ENCODE results near the gene ENAH.
"Not testable (repeated sequence)": the region's sequence is repeated elsewhere in the genome, so short reads cannot be mapped to it uniquely, and the experiment has no call there.

ENAH gene

DNA sequence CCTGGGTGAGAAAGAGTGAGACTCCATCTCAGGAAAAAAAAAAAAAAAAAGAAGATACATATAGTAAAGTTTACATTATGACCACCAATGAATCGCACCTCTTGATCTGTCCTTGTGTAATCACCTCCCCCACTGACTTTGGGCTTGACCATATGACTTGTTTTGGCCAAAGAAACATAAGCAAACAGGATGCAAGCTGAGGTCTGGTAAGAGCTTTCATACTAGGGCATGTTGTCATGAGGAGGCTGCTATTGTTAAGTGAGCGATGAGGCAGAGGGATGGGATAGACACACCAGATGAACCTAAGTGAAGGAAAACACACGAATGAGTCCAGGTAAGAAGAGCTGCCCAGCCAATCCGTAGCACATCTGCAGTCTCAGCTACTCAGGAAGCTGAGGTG lies 10.7 kb downstream of the ENAH start:
- no peak for DNase-seq

DNA sequence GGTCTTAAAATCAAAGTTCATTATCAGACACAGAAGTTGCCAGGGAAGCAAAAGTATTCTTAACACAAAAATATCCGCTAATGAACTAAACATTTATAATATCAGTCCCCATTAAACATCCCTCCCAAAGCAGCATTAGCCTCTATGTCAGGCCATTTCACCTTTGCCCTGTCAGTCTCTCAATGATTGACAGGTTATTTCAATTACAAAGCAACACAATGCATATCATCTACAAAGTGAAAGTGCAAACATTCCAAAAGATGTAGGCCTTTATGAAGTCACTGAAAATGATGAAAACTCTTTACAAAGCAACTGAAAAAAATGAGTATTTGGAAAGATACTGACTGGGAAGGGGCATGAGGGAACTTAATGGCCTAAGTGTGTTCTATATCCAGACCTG lies 14.1 kb downstream of the ENAH start:
- no peak for DNase-seq

DNA sequence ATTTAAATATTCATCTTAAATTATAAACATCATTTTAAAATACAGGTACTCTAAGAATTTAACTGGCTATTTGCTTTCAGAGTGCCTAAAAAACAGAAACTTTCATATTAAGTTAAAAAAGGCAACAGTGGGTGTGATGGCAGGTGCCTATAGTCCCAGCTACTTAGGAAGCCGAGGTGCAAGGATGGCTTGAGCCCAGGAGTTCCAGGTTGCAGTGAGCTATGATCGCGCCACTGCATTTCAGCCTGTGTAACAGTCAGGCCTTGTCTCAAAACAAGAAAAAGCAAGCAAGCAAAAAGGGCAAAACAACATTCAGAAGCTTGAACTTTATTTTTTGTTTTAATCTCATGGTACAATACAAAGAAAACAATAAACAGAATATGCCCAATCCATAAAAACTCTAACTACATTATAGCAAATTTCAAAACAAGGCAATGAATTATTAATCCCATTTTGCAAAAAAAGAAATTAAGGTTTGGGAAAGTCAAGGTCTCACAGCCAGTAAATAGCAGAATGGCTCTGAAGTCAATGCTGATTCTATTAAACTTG lies 15.2 kb downstream of the ENAH start:
- DNase-seq: no peak

DNA sequence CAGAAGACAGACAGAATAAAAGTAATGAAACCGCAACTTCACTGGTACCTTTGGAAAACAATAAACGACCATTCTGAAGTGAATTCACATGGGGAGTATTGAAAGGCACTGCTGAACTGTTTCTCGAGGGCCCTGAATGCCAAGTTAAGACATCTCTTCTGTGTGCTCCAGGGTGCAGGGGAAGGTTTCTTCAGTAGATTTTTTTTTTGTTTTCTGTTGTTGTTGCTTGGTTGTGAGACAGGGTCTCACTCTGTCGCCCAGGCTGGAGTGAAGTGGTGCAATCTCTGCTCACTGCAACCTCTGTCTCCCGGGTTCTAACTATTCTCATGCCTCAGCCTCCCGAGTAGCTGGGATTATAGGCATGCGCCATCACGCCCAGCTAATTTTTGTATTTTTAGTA lies 15.9 kb downstream of the ENAH start:
- DNase-seq: not testable (repeated sequence)

DNA sequence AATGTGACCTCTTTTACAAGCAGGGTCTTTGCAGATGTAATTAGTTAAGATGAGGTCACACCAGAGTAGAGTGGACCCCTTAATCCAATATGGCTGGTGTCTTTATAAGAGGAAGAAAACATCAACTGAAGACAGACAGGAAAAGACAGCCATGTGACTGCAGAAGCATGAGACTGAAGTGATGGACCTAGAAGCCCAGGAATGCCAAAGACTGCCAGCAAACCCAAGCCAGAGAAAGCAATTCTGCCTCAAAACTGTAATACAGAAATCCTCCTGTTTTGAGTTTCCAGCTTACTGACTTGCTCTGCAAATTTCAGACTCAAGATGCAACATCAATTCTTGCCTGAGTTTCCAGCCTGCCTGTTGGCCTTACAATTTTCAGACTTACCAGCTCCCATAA lies 17.3 kb downstream of the ENAH start:
- no peak for DNase-seq

DNA sequence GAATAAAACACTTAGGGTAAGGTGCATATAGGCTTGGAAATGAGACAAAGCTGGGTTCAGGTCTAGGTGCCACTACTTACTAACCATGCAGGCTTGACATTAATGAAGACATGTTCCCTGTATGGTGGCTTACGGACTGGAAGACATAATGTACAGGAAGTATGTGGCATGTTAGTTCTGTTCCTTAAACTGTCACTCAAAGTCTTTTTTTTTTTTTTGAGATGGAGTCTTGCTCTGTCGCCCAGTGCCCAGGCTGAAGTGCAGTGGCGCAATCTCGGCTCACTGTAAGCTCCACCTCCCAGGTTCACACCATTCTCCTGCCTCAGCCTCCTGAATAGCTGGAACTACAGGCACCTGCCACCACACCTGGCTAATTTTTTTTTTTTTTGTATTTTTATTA lies 20.1 kb downstream of the ENAH start:
- DNase-seq: not testable (repeated sequence)

DNA sequence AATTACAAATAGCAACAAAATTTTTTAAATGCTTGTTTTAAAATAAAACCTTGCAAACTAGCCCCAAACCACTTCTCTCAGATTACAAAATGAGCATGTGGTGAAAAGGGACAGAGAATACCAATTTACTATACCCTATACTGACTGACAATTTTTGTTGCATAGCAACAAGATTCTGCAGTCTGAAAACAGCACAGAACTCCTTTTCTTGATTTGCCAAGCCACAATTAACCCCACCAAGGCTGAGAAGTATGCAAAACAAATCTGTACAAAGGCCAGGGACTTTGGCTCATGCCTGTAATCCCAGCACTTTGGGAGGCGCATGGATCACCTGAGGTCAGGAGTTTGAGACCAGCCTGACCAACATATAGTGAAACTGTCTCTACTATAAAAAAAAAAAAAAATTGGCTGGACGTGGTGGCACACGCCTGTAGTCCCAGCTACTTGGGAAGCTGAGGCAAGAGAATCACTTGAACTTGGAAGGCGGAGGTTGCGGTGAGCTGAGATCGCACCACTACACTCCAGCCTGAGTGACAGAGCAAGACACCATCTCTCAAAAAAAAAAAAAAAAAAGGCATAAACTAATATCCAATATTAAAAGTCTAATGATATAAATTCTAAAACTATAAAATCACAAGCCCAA lies 21.8 kb downstream of the ENAH start:
- no peak for DNase-seq

DNA sequence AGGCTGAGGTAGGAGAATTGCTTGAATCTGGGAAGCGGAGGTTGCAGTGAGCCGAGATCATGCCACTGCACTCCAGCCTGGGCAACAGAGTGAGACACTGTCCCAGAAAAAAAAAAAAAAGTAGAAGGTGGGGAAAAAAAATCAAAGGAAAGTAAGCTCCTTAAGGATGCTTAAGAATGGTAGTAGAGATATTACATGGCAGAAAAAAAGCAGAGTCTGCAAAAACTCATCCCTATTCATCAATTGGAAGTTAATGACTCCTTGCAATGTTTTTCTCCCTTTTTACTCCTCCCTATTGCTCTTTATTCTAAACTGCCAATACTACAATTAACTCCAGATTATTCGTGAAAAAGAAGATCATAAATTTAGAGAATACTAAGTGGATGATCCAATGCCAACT lies 23.4 kb downstream of the ENAH start:
- no peak for DNase-seq

DNA sequence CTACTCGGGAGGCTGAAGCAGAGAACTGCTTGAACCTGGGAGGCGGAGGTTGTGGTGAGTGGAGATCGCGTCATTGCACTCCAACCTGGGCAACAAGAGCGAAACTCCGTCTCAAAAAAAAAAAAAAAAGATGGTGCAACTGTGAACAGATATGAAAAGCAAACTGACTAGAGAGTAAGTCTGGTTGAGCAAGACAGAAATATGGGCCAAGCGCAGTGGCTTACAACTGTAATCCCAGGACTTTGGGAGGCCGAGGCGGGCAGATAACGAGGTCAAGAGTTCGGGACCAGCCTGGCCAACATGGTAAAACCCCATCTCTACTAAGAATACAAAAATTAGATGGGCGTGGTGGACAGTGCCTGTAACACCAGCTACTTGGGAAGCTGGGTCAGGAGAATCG lies 24.1 kb downstream of the ENAH start:
- DNase-seq: not testable (repeated sequence)

DNA sequence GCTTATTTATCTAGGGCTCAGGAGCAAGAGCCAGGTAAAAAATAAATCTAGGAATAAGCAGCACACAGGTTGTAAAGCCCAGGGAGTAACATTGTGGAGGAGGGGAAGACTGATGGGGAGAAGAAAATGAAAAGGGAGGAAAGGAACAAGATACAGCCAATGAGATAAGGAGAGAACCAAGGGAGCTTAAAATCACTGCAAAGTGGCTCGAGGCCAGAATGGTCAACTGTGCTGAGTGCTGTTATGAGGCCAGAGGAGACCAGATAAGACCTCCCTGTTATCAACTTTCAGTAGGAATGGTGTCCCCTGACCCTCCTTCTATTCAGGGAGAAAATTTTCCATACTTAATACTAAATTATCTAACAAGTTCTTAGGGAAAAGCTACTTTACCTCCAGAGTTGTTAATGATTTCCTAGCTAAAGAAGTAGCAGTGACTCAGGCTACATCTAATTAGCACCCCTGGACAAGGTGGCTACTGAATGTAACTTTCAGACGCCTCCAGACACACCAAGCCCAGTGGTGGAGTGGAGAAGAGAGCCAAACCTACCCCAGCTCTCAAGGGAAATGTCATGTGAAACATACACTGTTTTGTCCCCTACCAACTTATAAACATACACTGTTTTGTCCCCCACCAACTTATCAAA lies 25.5 kb downstream of the ENAH start:
- no peak for DNase-seq

DNA sequence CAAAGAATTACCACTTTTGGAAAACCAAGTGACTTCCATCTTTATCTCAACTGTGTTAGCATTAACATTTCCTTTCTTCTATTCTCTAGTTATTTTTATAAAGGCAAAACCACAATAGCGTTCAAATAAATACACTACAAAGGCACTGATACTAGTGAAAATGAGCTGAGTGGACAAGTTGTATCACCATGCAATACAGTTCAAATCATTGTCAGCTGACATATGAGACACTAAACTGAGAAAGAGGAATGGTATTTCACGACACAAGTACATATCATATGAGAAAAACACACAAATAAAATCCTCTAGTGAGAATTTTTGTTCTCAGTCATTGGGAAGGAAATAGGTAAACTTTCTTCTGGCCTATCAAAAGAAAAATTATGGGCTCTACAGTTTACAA lies 26.2 kb downstream of the ENAH start:
- no peak for DNase-seq

DNA sequence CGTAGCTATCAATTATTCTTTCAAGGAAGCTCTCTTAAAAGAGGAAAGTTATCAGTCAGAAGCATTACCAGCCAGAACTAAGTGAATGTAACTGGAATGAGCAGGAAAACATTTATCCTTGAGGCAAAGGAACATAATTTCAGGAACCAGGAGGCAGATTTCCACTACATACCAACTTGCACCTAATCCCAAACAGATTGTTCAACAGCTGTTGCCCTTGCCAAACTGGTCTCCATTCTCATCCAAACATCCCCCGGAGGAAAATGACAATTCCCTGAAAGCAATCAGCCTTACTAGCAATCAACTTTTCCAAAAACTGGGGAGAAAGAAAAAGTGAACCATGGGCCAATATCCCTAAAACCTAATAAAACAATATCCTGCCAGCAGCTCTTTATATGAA lies 35.0 kb downstream of the ENAH start:
- no peak for DNase-seq

DNA sequence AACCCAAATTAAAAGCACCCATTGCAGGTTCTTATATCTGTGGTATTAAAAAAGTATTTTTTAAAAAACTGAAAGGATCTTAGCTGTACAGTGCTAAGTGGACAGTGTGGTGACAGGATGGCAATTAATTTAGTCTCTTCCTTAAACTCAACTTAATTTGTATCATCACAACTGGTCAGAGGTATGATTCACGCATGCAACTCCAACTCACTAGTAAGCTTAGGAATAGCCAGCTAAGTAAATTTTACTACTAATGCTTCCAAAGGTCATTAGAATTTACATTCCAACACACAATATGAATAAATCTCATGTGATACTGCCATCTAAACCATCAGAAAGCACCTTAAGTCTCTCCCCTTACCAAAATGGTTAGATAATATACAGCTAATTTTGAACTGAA lies 35.4 kb downstream of the ENAH start:
- DNase-seq: no peak

DNA sequence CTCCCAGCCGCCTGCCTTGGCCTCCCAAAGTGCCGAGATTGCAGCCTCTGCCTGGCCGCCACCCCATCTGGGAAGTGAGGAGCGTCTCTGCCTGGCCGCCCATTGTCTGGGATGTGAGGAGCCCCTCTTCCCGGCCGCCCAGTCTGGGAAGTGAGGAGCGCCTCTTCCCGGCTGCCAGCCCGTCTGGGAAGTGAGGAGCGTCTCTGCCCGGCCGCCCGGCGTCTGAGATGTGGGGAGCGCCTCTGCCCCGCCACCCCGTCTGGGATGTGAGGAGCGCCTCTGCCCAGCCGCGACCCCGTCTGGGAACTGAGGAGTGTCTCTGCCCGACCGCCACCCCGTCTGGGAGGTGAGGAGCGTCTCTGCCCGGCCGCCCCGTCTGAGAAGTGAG lies 37.5 kb downstream of the ENAH start:
- DNase-seq: not testable (repeated sequence)

DNA sequence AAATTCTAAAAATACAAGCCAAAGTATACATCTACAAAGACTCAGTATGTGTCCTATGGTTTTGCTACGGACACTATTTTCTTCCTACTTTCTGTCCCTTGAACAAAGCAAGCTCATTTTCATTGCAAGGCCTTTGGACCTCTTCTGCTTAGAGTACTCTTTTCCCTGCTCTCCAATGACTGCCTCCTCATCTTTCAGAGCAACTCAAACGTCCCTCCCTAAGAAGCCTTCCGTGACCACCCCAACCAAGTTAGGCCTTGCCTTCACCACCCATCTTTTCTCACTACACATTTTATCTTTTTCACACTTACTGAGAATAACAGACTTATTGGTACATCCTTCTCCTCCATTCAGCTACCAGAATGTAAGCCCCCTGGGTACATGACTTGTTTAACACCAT lies 39.9 kb downstream of the ENAH start:
- no peak for DNase-seq

DNA sequence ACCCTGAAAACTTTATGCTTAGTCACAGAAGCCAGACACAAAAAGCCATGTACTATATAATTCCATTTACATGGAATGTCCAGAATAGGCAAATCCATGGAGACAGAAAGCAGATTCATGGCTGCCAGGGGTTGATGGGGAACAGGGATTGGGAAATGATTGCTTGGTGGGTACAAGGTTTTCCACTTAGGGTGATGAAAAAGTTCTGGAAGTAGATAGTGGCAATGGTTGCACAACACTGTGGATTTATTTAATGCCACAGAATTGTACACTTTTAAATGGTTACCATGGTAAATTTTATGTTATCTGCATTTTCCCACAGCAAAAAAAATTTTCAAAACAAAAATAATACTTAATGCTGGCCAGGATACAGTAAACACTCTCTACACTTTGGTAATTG lies 40.6 kb downstream of the ENAH start:
- DNase-seq: no peak

DNA sequence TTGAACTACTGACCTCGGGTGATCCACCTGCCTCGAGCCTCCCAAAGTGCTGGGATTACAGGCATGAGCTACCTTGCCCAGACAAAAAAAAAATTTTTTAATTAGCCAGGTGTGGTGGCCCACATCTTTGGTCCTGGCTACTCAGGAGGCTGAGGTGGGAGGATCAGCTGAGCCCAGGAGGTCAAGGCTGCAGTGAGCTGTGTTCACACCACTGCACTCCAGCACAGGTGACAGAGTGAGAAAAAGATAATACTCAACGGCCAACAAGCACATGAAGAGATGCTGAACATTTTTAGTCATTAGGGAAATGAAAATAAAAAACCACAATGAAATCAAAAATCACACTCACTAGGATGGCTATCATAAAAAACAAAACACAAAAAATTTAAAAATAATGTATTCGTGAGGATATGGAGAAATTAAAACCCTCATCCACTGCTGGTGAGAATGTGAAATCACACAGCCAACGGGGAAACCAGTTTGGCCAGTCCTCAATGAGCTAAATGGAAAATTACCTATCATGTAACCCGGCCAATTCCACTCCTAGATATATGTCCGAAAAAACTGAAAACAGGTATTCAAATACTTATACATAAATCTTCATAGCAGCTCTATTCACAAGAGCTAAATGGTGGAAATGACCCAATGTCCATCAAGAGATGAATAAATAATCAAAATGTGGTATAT lies 41.2 kb downstream of the ENAH start:
- DNase-seq: no peak

DNA sequence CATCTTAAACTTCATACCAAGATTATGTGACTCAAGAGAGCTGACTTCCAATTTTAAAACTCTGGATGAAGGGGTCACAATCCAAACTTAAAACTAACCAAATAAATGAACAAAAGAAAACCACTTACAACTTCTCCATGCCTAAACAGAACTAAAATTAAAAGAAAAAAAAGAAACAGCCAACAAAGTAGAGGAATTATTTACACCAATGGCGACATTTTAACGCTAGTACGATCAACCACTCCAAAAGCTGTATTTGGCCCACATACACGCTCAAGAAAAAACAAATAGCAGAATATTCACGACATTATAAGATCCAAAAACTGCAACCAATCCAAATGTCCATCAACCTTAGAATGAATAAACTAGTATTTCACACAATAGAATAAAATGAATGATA lies 42.4 kb downstream of the ENAH start:
- DNase-seq: no peak

DNA sequence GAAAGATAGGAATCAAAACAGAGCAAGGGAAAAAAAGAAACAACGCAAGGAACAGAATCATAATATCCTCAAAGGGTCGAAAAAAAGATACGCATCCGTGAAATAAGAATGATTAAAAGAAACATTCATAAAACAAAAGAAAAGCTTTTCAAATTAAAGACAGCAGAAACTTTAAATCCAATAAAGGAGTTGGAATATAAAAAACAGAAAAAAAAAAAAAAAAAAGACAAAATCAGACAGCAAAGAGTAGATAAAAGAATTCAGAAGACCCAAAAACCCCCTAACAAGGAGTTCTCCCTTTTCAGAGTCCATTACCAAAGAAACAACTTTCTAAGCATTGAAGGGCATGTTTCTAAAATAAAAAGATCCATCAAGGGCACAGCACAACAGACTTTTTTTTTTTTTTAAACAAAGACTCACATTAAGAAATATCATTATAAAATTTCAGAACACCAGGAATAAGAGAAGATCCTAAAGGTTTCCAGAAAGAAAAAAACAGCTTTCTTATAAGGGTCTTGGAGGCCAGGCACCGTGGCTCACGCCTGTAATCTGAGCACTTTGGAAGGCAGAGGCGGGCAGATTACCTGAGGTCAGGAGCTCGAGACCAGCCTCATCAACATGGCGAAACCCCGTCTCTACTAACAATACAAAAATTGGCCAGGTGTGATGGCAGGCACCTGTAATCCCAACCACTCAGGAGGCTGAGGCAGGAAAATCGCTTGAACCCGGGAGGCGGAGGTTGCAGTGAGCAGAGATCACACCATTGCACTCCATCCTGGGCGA lies 44.7 kb downstream of the ENAH start:
- DNase-seq: no peak

DNA sequence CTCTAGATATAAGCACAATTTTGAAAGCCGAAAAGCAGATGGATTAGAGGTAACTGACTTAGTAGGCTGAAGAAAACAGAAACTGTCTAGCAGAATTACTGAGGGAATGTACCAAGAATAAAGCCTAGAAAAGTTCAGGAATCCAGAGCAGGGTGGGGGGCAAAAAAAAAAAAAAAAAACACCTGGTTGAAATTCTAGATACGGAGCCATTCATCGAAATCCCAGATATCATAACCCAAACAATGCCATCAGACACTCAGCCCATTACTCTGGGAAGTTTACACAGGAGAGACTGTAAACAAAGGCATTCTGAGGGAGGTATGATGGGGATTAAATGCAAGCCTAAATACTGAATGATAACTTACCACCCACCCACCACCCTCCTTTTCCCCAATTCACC lies 45.6 kb downstream of the ENAH start:
- no peak for DNase-seq

DNA sequence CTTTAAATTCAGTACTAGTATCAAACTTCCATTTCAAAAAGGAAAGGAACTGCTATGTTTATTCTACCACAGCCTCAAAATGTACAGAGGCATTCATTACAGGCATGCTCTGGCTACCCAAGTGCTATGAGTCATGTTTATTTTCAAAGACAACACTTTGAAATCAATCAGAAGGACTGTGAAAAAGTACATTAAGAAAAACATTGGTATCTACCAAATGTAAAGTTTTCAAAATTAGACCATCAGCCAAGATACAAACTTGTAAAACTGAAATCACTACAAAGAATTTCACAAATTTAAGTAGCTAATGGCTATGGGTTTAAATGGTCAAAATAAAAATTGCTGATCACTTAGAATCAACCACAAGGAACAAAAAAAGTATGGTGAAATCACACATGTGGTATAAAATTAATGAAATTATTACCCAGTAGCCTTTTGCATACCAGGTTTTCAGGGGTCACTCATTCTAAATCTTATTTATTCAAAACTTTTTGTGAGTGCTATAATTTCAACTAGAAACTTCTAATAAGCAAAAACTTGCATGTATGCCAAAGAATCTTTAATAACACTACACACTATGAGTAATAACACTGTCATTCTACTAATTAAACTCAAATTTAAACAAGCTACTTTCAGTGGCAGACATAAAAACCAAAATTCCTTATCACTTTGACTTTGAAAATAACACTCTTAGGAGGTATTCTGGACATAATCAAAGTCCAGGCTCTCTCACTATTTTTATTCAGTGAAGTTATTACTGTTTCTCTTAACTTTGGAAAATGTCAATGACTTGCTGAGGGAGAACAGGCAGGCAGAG lies 49.2 kb downstream of the ENAH start:
- no peak for DNase-seq

DNA sequence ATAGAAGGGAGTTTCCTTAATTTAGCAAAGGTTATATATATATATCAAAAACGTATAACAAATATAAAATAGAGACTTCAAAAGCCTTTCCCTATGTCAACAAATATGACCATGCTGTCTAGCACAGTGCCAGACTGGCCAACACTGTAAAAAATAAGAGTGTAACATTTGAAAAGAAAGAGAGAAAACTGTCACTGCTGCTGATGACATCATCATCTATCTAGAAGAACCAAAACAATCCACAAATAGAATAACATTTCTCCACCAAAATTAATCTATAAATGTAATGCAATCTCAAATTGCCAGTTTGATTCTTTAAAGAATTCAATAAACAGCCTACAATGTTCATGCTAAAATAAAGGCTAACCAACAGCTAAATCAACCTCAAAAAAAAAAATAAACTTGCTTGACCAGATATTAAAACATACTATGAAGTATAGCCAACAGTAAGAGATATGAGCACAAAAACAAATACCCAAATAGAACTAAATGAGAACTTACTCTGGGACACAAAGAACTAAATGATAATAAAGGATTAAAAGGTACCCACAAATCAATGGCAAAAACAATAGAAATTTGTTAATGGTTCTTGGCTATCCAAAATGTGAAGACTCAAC lies 50.2 kb downstream of the ENAH start:
- DNase-seq: no peak
